ENCODE results near the gene ASCC1.

Gene ASCC1

GRCh38 chr10:72106154-72106849 lies 109.8 kb downstream of the ASCC1 start:
- H3K27ac ChIP-seq: peak overlapping the region; percentile 88
- DNase-seq (ENCODE audit: low read depth, low spot score): no peak

DNA sequence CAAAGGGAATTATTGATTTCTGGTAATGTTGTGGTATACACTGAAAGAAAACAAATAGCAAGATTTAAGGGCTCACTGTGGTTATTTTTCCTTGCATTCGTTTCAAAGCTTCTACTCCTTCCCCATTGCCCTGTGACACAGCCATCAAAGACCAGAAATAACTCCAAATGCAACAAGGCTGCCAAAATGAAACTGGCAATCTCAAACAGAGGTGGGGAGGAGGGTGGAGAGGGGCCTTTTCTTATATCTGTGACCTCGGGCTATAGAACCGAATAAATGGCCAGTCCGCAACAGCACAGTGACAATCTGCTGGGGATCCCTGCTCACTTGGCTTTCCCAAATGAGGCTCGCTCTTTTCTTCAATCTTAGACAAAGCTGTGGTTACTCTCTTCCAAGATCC lies 110.4 kb downstream of the ASCC1 start:
- DNase-seq (ENCODE audit: low read depth, low spot score): no peak
- no peak overlapping the region for H3K27ac ChIP-seq

- no peak overlapping the region for H3K27ac ChIP-seq
- no peak for DNase-seq (ENCODE audit: low read depth, low spot score)
Observed at GRCh38 chr10:72105098-72105475, 111.0 kb downstream of the ASCC1 start.

DNA sequence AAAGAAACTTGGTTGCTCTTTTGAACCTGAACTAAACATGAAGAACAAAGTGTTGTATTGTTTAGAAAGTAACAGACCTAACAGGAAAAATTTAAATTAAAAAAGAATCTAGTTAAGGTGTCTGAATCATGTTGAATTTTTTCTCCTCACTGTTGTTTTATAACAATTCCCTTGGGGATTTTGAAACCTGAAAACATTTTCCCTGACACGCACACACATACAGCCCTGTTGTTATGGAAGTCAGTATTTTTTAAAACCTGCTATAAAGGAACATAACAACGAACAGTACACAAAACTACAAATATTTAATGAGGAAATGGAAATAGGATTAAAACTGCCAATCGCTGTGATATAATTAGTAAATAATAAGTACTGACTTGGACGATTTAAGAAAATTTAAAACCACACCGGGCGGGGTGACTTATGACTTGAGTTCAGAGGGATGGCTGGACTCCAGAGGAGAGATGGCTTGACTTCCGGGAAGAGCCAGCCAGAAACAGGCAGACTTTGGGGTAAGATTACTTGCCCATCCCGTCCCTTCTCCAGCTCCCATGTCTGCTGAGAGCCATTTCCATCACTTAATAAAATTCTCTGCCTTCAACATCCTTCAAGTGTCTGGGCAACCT lies 111.5 kb downstream of the ASCC1 start:
- no peak overlapping the region for H3K27ac ChIP-seq
- DNase-seq (ENCODE audit: low read depth, low spot score): no peak

DNA sequence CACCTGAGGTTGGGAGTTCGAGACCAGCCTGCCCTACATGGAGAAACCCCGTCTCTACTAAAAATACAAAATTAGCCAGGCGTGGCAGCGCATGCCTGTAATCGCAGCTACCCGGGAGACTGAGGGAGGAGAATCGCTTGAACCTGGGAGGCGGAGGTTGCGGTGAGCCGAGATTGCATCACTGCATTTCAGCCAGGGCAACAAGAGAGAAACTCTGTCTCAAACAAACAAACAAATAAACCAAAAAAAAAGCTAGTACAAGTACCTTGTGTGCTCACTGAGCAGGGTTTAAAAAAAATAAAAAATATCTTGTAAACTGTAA lies 116.5 kb downstream of the ASCC1 start:
- no peak for DNase-seq (ENCODE audit: low read depth, low spot score)
- peak overlapping the region; percentile 12 for H3K27ac ChIP-seq

- DNase-seq (ENCODE audit: low read depth, low spot score): peak; percentile 20
Observed at GRCh38 chr10:72098836-72099599, 117.1 kb downstream of the ASCC1 start.

GRCh38 chr10:72098301-72098835 lies 117.7 kb downstream of the ASCC1 start:
- DNase-seq (ENCODE audit: low read depth, low spot score): no peak
- peak overlapping the region; percentile 12 for H3K27ac ChIP-seq

More at GRCh38 chr10:72098836-72099599, 117.1 kb downstream of the ASCC1 start:
- peak overlapping the region; percentile 12 for H3K27ac ChIP-seq

DNA sequence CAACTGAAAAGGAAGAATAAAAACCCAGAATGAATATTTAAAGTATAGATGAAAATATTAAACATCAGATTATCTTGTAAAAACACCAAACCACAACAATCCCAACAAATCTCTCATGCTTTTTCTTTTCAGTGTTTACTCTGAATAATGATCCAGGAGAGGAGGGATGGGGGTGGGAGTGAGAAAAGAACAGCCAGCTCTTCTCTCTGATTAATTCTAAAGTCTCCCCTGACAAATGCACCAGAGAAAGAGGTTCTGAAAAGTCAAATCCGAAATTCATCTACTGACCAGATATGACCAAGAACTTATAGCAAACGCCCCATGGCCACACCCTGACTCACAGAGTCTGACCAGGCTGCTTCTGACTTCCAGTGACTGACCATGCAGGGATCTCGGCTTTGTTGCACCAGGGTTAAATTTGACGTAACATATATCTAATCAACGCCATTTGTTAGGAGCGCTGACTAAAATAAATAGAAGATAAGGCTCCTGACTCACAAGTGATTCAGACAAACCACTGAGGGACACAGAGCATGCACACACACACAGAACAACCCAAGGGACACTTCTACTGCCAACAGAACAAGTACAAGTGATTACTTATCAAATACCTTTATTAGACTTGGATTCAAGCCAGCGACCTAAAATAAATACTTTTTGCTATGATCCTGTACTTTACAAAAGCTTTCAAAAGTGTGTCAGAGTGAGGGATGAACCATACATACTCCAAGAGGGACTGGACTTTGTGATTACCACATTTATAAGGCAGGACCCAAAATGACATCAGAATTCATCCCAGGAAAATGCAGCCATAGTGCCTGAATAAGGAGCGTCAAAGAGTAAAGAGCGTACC lies 118.4 kb downstream of the ASCC1 start:
- peak; percentile 41 for DNase-seq (ENCODE audit: low read depth, low spot score)
- no peak overlapping the region for H3K27ac ChIP-seq

GRCh38 chr10:72096115-72097000 lies 119.7 kb downstream of the ASCC1 start:
- H3K27ac ChIP-seq: no peak overlapping the region
- DNase-seq (ENCODE audit: low read depth, low spot score): no peak

DNA sequence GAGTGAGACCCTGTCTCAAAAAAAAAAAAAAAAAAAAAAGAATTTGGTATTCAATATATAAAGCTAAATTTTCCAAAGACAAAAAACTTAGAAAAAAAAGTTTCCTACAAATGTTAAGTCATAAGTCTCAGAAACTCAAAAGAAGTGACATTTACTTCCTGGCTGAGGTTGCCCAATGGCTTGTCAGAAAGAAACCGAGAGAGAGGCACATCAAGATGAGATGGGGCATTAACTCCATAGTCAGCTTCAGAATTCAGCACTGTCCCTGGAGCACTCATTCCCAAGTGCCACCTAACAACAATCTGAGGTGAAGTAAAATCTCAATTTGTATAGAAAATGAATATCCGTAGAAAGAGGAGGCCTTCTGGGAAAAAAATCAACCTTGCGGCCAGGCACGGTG lies 120.9 kb downstream of the ASCC1 start:
- H3K27ac ChIP-seq: no peak overlapping the region
- no peak for DNase-seq (ENCODE audit: low read depth, low spot score)

DNA sequence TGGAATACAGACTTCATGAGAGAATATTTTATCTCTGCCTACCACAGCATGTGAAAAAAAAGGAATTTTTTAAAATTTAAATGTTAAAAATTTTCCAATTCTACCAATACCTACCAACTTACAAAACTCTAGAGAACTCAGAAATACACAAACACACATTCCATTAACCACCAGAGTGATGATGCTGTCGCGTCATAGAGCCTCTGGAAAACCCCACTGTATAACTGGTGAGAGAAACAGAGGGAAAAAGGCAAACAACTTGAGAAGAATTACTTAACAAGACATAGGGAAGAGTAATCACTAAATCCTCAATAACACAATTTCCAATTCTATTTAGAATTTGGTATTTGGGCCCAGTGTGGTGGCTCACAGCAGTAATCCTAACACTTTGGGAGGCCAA lies 121.5 kb downstream of the ASCC1 start:
- H3K27ac ChIP-seq: no peak overlapping the region
- DNase-seq (ENCODE audit: low read depth, low spot score): no peak

DNA sequence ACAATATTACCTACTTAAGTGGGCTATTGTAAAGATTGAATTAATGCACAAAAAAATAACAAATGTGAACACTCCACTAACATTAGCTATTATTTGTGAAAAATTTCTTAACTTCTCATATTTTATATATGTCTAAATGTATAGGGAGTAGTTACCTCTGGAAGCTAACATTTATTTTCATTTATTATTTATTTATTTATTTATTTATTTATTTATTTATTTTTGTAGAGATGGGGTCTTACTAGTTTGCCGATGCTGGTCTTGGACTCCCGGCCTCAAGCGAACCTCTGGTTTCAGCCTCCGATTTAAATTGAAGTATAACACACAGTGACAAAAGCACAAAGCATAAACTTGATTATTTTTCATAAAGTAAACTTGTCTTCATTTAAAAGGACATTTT lies 122.6 kb downstream of the ASCC1 start:
- H3K27ac ChIP-seq: no peak overlapping the region
- DNase-seq (ENCODE audit: low read depth, low spot score): no peak

DNA sequence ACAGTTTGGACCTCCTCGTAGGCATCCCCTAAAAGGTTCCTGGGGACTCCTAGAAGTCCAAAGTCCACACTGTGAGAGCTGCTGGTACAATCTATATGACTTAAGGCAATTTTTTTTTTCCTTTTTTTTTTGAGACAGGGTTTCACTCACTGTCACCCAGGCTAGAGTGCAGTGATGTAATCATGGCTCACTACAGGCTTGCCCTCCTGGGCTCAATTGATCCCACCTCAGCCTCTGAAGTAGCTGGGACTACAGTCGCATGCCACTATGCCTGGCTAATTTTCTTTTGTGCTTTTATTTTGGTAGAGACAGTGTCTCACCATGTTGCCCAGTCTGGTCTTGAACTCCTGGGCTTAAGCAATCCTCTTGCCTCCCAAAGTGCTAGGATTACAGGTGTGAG lies 123.1 kb downstream of the ASCC1 start:
- no peak overlapping the region for H3K27ac ChIP-seq
- no peak for DNase-seq (ENCODE audit: low read depth, low spot score)

- no peak overlapping the region for H3K27ac ChIP-seq
- no peak for DNase-seq (ENCODE audit: low read depth, low spot score)
Observed at GRCh38 chr10:72092171-72092924, 123.7 kb downstream of the ASCC1 start.

- no peak for DNase-seq (ENCODE audit: low read depth, low spot score)
- H3K27ac ChIP-seq: no peak overlapping the region
Observed at GRCh38 chr10:72090326-72090725, 125.8 kb downstream of the ASCC1 start.

GRCh38 chr10:72089618-72090017 lies 126.5 kb downstream of the ASCC1 start:
- H3K27ac ChIP-seq: no peak overlapping the region
- no peak for DNase-seq (ENCODE audit: low read depth, low spot score)

DNA sequence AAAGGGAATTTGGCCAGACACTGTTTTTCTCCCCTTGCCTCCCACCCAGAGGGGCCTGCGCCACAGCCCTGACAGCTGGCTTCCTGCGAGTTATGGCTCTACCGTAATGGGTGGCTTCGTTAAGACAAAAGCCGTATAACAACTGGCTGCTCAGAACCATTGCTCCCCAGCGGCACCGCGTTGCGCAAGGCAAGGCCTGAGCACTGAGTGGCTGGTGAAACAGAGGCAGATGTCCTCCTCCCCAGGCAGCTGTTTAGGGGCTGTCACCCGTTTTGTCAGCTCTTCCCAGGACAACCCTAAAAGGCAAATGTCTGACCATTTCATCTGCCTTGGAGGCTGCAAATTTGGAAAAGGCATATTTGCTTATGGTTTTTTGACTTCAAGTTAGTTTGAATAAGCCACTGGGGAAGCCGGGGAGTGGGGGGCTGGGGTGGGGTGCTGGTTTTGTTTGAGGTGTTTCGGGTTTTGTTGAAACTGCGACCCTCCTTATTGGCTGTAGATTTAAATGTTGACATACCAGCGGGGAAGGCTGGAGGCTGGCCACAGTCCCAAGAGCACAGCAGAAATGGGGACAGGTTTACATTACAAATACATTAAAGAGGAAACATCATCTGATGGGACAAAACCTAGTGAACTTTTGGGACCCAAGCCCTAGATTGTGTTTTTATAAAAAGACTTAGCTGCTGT lies 127.0 kb downstream of the ASCC1 start:
- no peak overlapping the region for H3K27ac ChIP-seq
- DNase-seq (ENCODE audit: low read depth, low spot score): no peak

Measured in epithelial cell of prostate (primary cell).